Fibroblast of lung (primary cell): ENCODE measurements around the gene PRDM16. TPM values are rescaled to one million over a fixed set of nuclear protein-coding genes. Genes with fewer than 3 reads are reported as not detected.

Experiments used
- DNase-seq, 2 donors: peaks; one replicate each; pipeline versions ENCODE4 v3.0.0 to v3.0.0-alpha.2; 2010; ENCODE audit warnings: low read depth in 2 of 2
- H2AFZ ChIP-seq: 2 replicates; pipeline ENCODE4 v1.5.1; 2012; ENCODE audit warnings: low read length, control low read depth, inconsistent platforms
- H3K27ac ChIP-seq: 2 replicates; pipeline ENCODE4 v1.5.1; 2011; ENCODE audit warnings: low read length, control low read depth; ENCODE audit not compliant: insufficient read depth
- H3K27me3 ChIP-seq: 2 replicates; pipeline ENCODE4 v1.5.1; 2011; ENCODE audit warnings: mild to moderate bottlenecking, low read length; ENCODE audit not compliant: control insufficient read depth, insufficient read depth
- H3K36me3 ChIP-seq: 2 replicates; pipeline ENCODE4 v1.5.1; 2011; ENCODE audit warnings: low read length; ENCODE audit not compliant: control insufficient read depth, insufficient read depth
- H3K4me1 ChIP-seq: 2 replicates; pipeline ENCODE4 v1.5.1; 2011; ENCODE audit warnings: low read length; ENCODE audit not compliant: control insufficient read depth, insufficient read depth; ENCODE audit errors: extremely low read depth
- H3K4me2 ChIP-seq: 2 replicates; pipeline ENCODE4 v1.5.1; 2011; ENCODE audit warnings: low read length, control low read depth; ENCODE audit not compliant: insufficient read depth; ENCODE audit errors: extremely low read depth
- H3K4me3 ChIP-seq, 4 experiments: fragments of 200-600 bp in 1 of 4; sonication (generic) in 1 of 4; replicated peaks in 1 of 4; 2 replicates each; pipeline ENCODE4 v1.5.1; 2011 to 2016; ENCODE audit warnings: low read length in 4 of 4, low read depth in 3 of 4, mild to moderate bottlenecking in 3 of 4, control low read depth in 2 of 4, inconsistent platforms in 1 of 4, mixed read lengths in 1 of 4; ENCODE audit not compliant: insufficient read depth in 1 of 4; ENCODE audit errors: control extremely low read depth in 1 of 4
- H3K79me2 ChIP-seq: 2 replicates; pipeline ENCODE4 v1.5.1; 2012; ENCODE audit warnings: mild to moderate bottlenecking, low read length, inconsistent platforms; ENCODE audit not compliant: control insufficient read depth, insufficient read depth
- H3K9ac ChIP-seq: 2 replicates; pipeline ENCODE4 v1.5.1; 2011; ENCODE audit warnings: mild to moderate bottlenecking, low read length, control low read depth; ENCODE audit not compliant: insufficient read depth
- H3K9me3 ChIP-seq: 2 replicates; pipeline ENCODE4 v1.5.1; 2012; ENCODE audit warnings: low read depth, low read length; ENCODE audit not compliant: control insufficient read depth, insufficient read depth
- H4K20me1 ChIP-seq: 2 replicates; pipeline ENCODE4 v1.5.1; 2011; ENCODE audit warnings: low read length; ENCODE audit not compliant: control insufficient read depth, insufficient read depth; ENCODE audit errors: extremely low read depth
- CTCF ChIP-seq, 2 donors: IDR thresholded peaks in 1 of 2; conservative IDR thresholded peaks in 1 of 2; 1 replicate in 1 of 2; 2 replicates in 1 of 2; pipeline ENCODE4 v1.5.1; 2011 to 2012; ENCODE audit warnings: low read length in 2 of 2, control low read depth in 1 of 2, inconsistent platforms in 1 of 2, low read depth in 1 of 2, mild to moderate bottlenecking in 1 of 2
- EZH2 ChIP-seq: IDR thresholded peaks from 2 replicates; pipeline ENCODE4 v1.5.1; 2012; ENCODE audit warnings: low read length, control low read depth, mild to moderate bottlenecking; ENCODE audit errors: missing control alignments
- polyA plus RNA-seq, 2 donors: library from polyadenylated mRNA; depleted of rRNA in 1 of 2; stranded (reverse) in 1 of 2; unstranded in 1 of 2; fragments of >200 nt; gene quantifications; 2 replicates each; pipeline ENCODE4 v1.2.1, GENCODE V29; 2011 to 2012; ENCODE audit warnings: missing spikeins in 1 of 2
- total RNA-seq: library from RNA; depleted of rRNA; stranded (reverse); fragments of >200 nt; gene quantifications from 2 replicates; pipeline ENCODE4 v1.2.1, GENCODE V29; 2014

The PRDM16 gene
- total and polyA plus RNA-seq, 2 donors (not counting 1 experiment from before 2014, with no cell fraction given) = 0.30 to 1.8 TPM

DNA sequence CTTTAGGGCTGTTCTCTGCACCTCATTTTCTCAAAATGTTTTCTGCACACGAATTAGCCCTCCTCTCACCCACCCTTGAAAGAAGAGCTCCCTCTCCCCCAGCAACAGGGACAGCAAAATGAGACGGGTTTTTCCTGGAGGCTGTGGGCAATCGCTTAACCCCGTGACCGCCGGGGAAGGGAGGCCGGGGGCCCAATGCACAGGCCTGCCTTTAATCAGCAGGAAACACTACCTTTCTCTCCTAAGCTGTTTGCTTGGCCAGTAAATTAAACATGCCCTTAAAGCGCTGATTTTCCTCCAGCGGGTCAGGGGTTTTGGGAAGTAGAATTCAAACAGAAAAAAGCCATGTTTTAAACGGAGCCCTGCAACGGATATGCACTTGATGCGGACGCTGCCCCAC, 114.4 kb downstream of the PRDM16 start:
- no peak overlapping the region for H2AFZ ChIP-seq
- no peak overlapping the region for H3K9ac ChIP-seq
- H3K27ac ChIP-seq = no peak overlapping the region
- no peaks in the 10 kb centered on the region for H3K27me3 ChIP-seq
- H3K36me3 ChIP-seq = no peaks in the 10 kb centered on the region
- H3K9me3 ChIP-seq = peaks cover 7% of the 10 kb centered on the region
- H4K20me1 ChIP-seq = no peaks in the 10 kb centered on the region
- TF ChIP-seq EZH2 (no peak), CTCF (conservative IDR thresholded peaks at IDR 0.05 in 1 of 2, IDR thresholded peaks at IDR 0.05 in 1 of 2; ENCODE audit: low read depth in 1 of 2, low read length in 2 of 2) (no peak)
- H3K4me1 ChIP-seq = no peaks in the 10 kb centered on the region
- H3K79me2 ChIP-seq = no peaks in the 10 kb centered on the region
- H3K4me3 ChIP-seq = no peak overlapping the region
- no peak for DNase-seq
- no peak overlapping the region for H3K4me2 ChIP-seq

GRCh38 chr1:3183813-3184212, 114.8 kb downstream of the PRDM16 start:
- Histone ChIP-seq H3K4me2 (no peak overlapping the region), H3K27me3 (no peaks in the 10 kb centered on the region), H3K4me3 (no peak overlapping the region), H3K4me1 (no peaks in the 10 kb centered on the region), H3K9ac (no peak overlapping the region), H4K20me1 (no peaks in the 10 kb centered on the region), H3K36me3 (no peaks in the 10 kb centered on the region), H3K79me2 (no peaks in the 10 kb centered on the region), H3K9me3 (peaks cover 7% of the 10 kb centered on the region), H2AFZ (no peak overlapping the region), H3K27ac (no peak overlapping the region)
- DNase-seq = no peak
- TF ChIP-seq EZH2 (no peak), CTCF (conservative IDR thresholded peaks at IDR 0.05 in 1 of 2, IDR thresholded peaks at IDR 0.05 in 1 of 2; ENCODE audit: low read depth in 1 of 2, low read length in 2 of 2) (no peak)

- no peaks in the 10 kb centered on the region for H3K4me1 ChIP-seq
- no peaks in the 10 kb centered on the region for H3K79me2 ChIP-seq
- no peak overlapping the region for H3K4me2 ChIP-seq
- no peak for DNase-seq
- no peaks in the 10 kb centered on the region for H3K36me3 ChIP-seq
- no peak overlapping the region for H3K27ac ChIP-seq
- no peaks in the 10 kb centered on the region for H3K27me3 ChIP-seq
- H2AFZ ChIP-seq = no peak overlapping the region
- H4K20me1 ChIP-seq = no peaks in the 10 kb centered on the region
- no peak overlapping the region for H3K4me3 ChIP-seq
- no peak overlapping the region for H3K9ac ChIP-seq
- TF ChIP-seq CTCF (conservative IDR thresholded peaks at IDR 0.05 in 1 of 2, IDR thresholded peaks at IDR 0.05 in 1 of 2; ENCODE audit: low read depth in 1 of 2, low read length in 2 of 2) (no peak), EZH2 (no peak)
- H3K9me3 ChIP-seq = peaks cover 7% of the 10 kb centered on the region
Observed at GRCh38 chr1:3184666-3185065, 115.7 kb downstream of the PRDM16 start.
